Measurements from ENCODE around the gene RAB22A. TPM values are rescaled to one million over a fixed set of nuclear protein-coding genes. Genes with fewer than 3 reads are reported as not detected.

RAB22A gene
- total RNA-seq, 2 donors from 2014 or later: 18.7 to 26.5 TPM

DNA sequence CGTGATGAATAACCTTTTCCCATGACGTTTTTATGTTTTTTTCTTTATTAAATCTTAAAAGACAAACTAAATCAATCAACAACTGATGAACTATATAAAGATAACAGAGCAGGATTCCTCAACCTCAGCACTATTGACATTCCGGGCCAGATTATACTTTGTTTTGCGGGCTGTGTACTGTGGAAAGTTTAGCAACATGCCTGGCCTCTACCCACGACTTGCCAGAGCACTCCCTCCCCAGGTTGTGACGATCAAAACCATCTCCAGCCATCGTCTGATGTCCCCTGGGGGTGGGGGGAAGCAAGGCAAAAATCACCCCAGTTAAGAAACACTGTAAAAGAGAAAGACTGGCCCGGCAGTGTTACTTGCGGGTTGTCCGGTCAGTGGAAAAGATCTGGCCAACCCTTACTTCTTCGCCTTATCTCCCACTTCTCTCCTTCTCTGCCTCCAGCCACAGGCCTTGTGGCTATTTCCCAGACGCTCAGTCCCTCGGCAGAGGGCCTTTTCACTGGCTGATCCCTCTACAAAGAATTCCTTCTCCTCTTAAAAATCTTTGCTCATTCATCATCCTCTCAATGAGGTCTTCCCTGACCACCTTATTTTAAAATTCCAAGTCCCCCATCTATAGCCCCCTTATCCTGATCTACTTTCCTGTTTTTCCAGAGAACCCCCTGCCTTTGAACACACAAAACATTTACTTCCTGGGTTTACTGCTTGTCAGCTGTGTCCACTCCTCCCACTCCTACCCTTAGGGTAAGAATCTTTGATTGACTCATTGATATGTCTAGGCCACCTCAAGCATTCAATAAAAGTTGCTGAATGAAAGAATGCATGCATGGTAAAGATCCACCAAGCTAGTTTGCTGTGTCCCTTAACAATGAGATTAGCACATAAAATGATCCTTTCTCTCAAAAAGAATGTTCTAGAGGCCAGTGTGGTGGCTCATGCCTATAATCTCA, 14.7 kb upstream of the RAB22A start:
- DNase-seq (ENCODE audit: low spot score) (no peak), ATAC-seq (ENCODE audit: insufficient number of reproducible peaks, low FRiP score, low read depth) (no peak)
- H3K27ac ChIP-seq: no peak overlapping the region
- TF ChIP-seq, protein P1, sequence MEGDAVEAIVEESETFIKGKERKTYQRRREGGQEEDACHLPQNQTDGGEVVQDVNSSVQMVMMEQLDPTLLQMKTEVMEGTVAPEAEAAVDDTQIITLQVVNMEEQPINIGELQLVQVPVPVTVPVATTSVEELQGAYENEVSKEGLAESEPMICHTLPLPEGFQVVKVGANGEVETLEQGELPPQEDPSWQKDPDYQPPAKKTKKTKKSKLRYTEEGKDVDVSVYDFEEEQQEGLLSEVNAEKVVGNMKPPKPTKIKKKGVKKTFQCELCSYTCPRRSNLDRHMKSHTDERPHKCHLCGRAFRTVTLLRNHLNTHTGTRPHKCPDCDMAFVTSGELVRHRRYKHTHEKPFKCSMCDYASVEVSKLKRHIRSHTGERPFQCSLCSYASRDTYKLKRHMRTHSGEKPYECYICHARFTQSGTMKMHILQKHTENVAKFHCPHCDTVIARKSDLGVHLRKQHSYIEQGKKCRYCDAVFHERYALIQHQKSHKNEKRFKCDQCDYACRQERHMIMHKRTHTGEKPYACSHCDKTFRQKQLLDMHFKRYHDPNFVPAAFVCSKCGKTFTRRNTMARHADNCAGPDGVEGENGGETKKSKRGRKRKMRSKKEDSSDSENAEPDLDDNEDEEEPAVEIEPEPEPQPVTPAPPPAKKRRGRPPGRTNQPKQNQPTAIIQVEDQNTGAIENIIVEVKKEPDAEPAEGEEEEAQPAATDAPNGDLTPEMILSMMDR (IDR thresholded peaks at IDR 0.05): no peak
- H3K9me3 ChIP-seq: no peaks in the 10 kb centered on the region
- no peaks in the 10 kb centered on the region for H3K27me3 ChIP-seq (replicated peaks; ENCODE audit: insufficient read depth)
- no peaks in the 10 kb centered on the region for H3K4me1 ChIP-seq (ENCODE audit: control insufficient read depth in 1 of 2, low read depth in 2 of 2)
- no peak overlapping the region for H3K4me3 ChIP-seq
- no peaks in the 10 kb centered on the region for H3K36me3 ChIP-seq

DNA sequence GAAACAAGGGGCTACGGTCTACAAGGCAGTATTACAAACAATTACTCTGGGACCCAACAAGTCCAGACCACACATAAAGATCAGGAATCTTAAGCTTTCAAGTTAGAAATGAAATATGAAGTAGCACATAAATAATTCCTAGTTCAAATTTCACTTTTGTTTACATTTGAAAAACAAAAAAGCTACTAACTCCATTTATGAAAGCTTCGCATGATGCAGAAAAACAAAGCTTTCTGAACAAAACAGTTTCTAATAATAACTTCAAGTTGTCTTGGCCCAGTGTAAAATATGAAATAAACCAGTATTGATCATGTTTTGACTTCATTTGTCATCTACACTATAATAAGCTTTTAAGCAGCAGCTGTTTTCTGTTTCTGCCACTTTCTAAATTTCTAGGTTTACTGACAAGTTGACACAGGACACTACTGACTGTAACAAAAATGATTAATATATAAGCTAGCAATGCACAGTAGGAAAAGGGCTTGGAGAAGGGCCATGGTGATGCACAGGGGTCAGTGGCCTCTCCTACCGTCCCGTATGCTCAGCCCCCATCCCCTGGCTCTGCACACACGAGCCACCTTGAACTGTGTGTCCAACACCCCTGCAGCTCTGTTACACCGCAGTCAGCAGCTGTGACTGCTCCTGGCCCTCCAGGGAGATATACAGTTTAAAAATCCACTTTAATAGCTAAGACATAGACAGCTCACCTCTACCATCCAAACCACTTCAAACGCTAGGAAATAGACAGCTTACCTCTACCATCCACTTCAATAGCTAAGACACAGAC, 13.3 kb upstream of the RAB22A start:
- ATAC-seq (ENCODE audit: insufficient number of reproducible peaks, low FRiP score, low read depth) (no peak), DNase-seq (ENCODE audit: low spot score) (no peak)
- no peak overlapping the region for H3K4me3 ChIP-seq
- no peak overlapping the region for H3K27ac ChIP-seq
- TF ChIP-seq, protein P1 (IDR thresholded peaks at IDR 0.05): no peak
- H3K27me3 ChIP-seq (replicated peaks; ENCODE audit: insufficient read depth): no peaks in the 10 kb centered on the region
- H3K9me3 ChIP-seq: no peaks in the 10 kb centered on the region
- no peaks in the 10 kb centered on the region for H3K36me3 ChIP-seq
- H3K4me1 ChIP-seq (ENCODE audit: control insufficient read depth in 1 of 2, low read depth in 2 of 2): no peaks in the 10 kb centered on the region

DNA sequence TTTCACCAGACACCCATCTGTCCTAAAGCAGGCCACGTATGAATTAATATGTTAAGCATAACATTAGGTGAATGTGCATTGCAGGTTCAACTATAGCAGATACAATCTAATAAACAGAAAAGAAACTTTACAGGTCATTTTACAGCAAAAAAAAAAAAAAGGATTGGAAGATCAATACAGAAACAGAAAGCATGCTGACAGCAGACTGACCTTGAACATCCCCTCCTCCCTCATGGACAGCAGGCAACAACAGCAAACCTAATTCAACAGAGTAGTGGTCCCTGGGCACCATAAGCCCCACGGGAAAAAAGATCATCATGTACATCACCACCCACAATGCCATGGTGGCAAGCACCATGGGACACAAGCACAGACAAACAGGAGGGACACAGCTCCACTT, 12.1 kb upstream of the RAB22A start:
- peaks cover 4% of the 10 kb centered on the region for H3K36me3 ChIP-seq
- no peaks in the 10 kb centered on the region for H3K4me1 ChIP-seq (ENCODE audit: control insufficient read depth in 1 of 2, low read depth in 2 of 2)
- H3K4me3 ChIP-seq: no peak overlapping the region
- ATAC-seq (ENCODE audit: insufficient number of reproducible peaks, low FRiP score, low read depth) (no peak), DNase-seq (ENCODE audit: low spot score) (no peak)
- H3K9me3 ChIP-seq: no peaks in the 10 kb centered on the region
- no peak overlapping the region for H3K27ac ChIP-seq
- TF ChIP-seq, protein P1 (IDR thresholded peaks at IDR 0.05): no peak
- H3K27me3 ChIP-seq (replicated peaks; ENCODE audit: insufficient read depth): no peaks in the 10 kb centered on the region

DNA sequence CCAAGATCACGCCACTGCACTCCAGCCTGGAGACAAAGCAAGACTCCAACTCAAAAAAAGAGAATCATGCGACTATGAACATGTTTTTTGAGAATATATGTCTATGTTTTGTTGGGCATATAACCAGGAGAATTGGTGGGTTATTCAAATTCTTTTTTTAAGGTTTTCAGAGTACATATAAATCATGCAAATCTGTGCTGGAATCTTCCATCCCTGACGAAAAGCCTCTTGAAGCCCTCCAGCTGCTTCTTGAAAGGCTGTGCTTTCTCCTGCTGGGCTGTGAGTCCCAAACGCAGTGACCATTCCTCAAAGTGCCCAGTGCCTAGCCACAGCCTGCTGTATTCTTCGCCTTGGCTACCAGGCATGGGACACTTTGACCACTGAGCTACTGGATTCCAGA, 9.2 kb upstream of the RAB22A start:
- DNase-seq (ENCODE audit: low spot score): no peak
- Histone ChIP-seq H3K27ac (no peak overlapping the region), H3K4me1 (ENCODE audit: control insufficient read depth in 1 of 2, low read depth in 2 of 2) (no peaks in the 10 kb centered on the region), H3K9me3 (no peaks in the 10 kb centered on the region), H3K4me3 (no peak overlapping the region), H3K36me3 (peaks cover 4% of the 10 kb centered on the region), H3K27me3 (replicated peaks; ENCODE audit: insufficient read depth) (no peaks in the 10 kb centered on the region)
- TF ChIP-seq, protein P1 (IDR thresholded peaks at IDR 0.05): no peak
- ATAC-seq (ENCODE audit: insufficient number of reproducible peaks, low FRiP score, low read depth): no peak

DNA sequence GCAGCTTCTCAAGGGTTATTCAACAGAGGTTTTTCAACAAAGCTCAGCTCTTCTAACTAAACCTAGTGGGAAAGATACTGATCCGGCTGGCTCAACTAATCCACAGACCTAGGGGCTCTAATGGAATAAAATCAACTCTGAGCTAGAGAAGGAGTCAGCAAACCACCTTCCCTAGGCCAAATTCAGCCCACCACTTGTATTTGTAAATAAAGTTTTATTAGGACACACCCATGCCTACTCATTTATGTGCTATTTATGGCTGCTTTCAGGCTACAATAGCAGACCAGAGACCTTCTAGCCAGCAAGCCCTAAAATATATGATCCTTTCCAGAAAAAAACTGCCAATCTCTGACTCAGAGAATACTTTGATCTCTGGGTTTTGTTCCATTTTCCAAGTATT, 6.0 kb upstream of the RAB22A start:
- no peaks in the 10 kb centered on the region for H3K9me3 ChIP-seq
- no peak overlapping the region for H3K4me3 ChIP-seq
- DNase-seq (ENCODE audit: low spot score): no peak
- no peaks in the 10 kb centered on the region for H3K27me3 ChIP-seq (replicated peaks; ENCODE audit: insufficient read depth)
- H3K4me1 ChIP-seq (ENCODE audit: control insufficient read depth in 1 of 2, low read depth in 2 of 2): peaks cover 3 to 15% of the 10 kb centered on the region in 2 donors
- TF ChIP-seq, protein P1 (IDR thresholded peaks at IDR 0.05): no peak
- ATAC-seq (ENCODE audit: insufficient number of reproducible peaks, low FRiP score, low read depth): no peak
- no peak overlapping the region for H3K27ac ChIP-seq
- H3K36me3 ChIP-seq: peaks cover 4% of the 10 kb centered on the region

Measured in thoracic aorta (tissue), 2 donors.